ENCODE measurements around the gene ST6GALNAC2.

ST6GALNAC2 gene

DNA sequence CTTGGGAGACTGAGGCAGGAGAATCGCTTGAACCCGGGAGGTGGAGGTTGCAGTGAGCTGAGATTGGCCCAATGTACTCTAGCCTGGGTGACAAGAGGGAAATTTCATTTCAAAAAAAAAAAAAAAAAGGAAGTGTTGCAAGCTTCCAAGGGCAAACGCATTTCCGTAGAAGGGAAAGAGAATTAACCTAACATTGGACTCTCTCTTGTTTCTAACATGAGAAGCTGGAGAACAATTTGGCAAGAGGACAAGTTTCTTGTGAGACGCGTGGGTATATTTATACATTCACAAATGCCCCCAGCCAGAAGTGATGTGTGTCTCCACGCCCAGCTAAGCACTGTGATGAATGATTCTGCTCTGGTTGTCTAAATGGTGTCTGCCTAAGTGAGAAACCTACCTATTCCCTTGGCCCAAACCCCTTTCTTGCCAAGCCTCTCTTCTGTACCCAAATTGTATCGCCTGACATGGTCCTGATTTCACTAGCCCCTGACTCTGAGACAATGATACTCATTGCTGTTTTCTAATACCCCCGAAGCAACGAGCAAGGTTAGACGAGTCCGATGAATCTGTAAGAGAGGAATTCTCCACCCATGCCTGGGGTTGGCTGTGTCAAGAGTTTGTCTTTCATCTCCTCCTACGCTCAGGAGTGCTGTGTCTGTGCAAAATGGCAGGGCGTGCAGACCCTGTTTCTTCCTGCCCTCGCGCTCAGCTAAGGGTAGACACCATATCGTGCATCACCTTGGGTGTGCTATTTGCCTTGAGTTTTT lies 14.2 kb upstream of the ST6GALNAC2 start:
- no peak for DNase-seq

DNA sequence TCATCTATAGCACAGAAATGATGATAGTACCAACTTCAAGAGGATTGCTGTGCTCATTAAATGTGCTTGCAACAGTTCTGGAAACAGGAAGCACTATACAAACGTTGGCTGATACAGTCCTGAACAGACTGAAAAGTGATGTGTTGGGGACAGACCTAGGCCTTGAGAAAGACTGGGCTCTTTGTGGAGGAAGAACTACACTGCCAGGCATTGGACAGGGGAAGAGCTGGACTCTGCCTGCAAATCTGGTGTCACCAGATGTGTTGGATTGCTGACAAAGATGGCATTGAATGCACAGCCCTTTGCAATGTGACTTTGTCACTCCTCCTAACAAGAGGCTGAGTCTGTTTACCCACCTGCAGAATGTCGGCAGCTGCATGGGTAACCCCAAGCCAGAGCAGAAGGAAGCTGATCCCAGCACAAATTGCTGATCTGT lies 12.4 kb upstream of the ST6GALNAC2 start:
- no peak for DNase-seq

DNA sequence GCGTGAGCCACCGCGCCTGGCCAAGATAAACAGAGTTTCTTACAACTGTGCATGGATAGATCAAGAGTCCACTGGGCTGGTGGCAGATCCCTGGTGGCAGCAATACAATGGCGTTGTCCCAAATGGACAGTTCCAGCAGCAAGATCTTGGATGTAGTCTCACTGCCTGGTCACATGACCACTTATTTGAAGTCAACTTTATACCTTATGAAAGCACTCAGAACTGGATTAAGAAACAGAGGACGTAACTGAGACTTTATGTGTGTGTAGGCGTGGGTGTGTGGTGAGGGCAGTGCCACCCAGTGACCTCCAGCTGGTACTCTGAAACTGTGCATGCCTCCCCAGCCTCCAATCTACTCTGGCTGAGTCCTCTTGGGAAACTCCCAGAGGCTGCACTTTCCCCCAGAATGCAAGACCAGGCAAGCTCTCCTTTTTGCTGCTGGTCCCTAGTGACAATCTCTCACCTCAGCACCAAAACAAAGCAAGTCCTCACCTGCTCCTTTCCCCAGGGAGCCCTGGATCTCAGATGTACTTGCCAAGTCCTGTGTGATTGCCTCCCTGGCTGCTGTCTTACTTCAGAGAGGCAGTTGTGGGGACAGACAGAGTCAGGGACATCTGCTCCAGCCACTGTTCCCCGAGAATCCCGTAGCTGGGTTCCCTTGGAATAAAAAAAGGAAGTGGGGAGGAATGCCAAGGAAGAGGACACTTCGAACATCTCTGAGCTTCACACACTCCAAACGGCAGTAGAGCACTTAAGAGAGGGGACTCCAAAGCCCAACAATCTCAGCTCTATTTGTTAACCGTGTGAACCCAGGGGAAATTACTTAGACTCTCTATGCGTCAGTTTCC lies 11.7 kb upstream of the ST6GALNAC2 start:
- no peak for DNase-seq

DNA sequence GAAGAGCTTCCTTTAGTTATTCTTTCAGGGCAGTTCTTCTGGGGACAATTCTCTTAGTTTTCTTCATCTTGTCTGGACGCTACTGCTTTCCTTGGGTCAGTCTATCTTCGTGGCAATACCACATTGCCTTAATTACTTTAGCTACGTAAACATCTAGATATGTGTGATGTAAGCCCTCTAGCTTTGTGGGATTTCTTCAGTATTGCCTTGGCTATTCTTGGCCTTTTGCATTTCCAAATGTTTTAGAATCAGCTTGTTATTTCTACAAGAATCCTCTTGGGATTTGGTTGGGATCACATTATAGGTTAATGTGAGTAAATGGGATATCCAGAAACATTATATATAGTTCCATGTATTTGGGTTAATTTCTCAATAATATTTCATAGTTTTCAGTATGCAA lies 9.0 kb upstream of the ST6GALNAC2 start:
- no peak for DNase-seq

DNA sequence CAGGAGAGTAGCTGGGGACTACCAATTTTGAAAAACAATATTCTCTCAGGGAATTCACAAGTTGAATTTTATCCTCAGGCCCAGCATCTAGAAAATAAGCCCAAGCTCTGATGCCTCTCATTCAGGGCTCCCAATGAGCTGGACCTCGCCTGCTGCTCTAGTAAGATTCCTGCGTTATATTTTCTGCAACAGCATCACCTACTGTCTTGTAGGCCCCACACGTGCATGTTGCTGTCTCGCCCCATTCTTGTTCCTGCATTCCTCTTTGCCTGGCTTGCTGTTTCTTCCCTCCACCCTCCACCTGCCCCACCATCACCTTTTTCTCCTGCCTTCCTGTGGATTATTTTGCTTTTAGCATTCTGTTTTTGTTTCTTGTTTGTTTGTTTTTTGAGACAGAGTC lies 8.3 kb upstream of the ST6GALNAC2 start:
- no peak for DNase-seq

DNA sequence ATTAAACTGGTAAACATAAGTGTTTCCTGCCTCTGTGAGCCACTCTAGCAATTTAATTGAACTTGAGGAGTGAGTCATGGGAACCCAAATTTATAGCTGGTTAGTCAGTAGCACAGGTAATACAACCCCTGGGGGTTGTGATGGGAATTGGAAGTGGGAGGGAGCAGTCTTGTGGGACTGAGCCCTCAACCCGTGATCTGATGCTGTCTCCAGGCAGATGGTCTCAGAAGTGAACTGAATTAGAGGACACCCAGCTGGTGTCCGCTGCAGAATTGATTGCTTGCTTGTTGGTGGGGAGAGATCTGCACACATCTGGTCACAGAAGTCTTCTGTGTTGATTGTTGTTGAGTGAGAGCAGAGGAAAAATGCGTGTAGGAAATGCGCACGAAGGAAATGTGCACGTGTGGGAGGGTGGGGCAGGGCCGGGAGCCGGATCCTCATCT lies 7.7 kb upstream of the ST6GALNAC2 start:
- no peak for DNase-seq

DNA sequence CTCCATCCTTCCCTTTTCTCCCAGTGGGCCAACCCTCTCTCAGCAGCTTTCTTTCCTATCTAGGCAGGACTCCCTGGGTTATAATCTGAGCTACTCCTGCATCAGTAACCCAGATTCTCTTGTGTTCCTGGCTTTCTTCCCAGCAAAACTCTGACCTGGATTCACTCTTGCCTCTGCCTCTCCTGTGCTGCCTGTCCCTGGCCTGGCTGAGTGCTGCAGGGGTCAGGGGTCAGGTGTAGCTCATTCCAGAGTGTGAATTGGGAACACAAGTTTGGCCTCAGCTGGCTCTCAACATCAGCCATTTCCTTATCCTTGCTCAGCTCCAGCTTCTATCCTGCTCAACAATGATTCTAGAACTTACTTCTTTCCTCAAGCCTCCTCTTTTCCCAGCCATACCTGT lies 2.5 kb upstream of the ST6GALNAC2 start:
- no peak for DNase-seq

DNA sequence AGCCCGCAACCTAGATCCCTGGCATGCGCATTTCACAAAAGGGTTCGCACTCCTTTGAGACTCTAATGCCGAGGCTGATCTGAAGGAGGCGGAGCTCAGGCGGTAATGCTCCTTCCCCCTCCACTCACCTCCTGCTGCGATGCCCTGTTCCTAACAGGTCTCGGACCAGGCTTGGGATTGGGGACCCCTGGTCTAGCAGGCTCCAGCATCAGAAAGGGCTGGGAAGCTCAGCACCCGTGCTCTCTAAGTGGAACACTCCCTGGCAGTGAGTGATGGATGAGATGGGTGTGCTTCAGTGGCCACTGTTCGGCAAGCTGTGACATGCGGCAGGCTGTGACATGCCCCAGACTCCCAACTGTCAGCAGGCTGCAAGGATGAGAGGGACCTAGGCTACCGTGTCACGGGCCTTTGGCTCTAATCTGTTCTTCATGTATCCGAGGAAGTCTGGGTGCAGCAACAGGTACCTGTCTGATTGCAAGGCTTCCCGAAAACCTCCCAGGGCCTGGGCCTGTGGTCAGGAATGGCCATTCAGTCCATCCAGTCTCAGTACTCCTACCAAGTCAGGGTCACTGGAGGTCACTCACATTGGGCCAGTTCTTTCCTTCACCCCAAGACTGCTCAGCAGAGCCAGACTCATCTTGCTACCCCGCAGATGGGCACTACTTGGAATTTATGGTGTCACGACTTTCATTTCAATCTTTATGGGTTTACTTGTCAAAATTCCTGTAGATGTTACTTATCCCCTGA lies 1.3 kb upstream of the ST6GALNAC2 start:
- DNase-seq = no peak

DNA sequence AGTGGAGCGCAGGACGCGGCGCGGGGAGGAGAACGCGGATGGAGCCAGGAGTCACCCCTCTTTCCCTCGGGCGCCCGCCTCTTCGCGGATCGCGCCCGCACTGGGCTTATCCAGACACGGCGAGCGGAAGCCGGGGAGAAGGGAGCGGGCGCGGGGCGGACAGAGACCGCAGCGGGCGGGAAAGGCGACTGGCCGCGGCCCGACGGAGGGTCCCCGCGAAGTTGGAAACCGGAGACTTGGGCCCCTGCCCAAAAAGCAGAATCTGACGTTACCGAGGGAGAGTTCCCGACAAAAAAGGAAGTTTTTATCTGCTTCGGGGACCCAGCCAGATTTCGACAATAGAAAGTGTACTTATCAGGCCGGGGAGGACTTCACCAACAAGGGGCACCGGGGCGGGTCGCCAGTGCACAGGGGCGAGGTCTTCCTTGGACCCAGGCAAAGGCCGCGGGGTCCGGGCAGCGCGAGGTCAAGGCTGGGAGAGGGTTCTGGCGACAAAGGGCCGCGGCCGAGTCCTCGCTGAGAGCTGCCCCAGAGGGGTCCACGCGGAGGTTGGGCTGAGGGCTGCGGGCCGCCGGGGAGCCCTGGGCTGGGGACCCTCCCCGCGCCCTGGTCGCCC lies 519 bp downstream of the ST6GALNAC2 start:
- DNase-seq = no peak

DNA sequence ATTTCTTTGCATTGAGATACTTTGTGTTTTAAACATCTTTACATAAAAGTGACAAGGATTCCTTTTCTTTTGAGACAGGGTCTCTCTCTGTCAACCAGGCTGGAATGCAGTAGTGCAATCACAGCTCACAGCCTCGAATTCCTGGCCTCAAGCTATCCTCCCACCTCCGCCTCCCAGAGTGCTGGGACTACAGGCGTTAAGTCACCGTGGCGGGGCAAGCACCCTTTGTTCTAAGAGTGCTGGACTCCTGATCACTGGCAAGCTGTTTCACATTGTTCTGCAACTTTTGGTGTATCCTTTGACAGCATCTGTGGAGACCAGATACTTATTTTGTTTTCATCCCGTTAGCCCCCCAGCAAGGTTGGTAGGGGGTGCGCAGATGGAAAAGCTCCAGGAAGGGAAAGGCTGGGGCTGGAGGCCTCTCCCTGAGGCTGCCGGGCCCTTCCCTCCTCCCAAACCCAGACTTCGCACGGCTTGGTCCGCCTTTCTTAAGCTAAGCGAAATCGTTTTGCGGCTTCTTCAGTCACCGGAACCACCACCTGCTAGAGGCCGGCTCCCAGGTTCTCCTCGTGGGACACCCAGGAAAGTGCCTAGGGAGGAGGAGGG lies 1.1 kb downstream of the ST6GALNAC2 start:
- DNase-seq = no peak

DNA sequence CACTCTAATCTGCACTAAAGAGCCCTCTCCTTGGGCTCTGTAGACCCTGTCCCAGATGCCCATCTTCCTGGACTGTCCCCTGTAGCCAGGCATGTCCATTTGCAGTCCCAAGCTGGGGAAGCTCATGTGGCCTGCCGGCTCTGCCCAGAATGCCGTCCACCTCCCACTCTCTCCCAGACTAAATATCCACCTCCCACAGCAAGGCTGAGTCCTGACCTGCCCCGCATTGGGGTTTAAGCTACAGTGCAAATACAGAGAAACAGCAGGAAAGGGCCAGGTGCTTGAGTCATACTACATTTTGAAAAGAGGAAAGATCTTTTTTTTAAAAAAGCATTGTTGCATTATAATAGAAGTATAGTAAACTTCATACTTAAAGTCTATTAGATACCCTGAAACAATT lies 3.0 kb downstream of the ST6GALNAC2 start:
- no peak for DNase-seq

DNA sequence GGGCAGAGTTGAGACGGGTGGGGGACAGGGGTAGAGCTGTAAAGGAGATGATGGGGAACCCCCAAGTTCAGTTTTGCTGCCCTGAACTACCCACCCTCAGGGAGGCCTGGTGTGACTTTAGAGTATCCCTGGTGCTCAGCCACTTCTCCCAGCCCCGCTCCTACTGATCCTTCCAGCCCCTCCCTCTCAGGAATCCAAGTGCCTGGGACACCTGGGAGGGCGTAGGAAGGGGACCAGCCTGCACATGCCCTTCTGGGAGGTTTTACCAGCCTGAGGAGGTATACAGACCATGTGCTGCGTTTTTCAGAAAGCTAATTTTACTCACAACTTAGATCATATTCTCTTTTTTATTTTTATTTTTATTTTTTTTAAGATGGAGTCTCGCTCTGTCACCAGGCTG lies 4.1 kb downstream of the ST6GALNAC2 start:
- DNase-seq = no peak

DNA sequence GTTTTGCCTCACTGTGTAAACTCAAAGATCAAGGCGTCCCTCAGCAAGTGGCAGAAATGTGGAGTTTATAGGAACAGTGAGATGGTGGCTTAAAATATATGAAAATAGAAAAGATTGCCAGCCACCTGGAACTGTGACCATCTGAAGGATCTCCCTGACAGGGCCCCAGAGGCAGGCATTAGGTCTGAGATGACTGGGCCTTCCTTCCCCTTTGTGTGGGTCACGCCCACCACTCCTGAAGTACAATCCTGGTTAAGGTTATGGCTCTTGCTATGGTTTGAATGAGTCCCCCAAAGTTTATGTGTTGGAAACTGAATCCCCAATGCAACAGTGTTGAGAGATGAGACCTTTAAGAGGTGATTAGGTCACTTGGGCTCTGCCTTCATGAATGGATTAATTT lies 6.4 kb downstream of the ST6GALNAC2 start:
- DNase-seq = no peak

DNA sequence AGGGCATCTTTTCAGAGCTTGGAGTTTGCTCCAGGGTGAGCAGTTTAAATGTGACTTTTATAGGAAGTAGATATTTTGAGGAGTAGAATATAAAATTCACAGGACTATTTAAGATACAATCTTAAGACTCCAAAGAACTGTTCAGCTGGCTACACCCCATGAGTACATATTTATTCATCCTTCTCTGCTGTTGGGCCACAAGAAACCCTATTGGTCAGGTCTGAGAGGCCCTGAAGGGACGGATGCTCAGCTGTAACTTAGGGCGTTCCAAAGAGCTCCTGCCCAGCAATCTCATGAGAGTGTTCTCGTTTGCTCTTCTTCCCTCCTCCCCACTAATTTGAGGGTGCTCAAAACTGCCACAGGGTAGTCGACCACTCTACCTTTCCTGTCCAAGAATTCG lies 7.3 kb downstream of the ST6GALNAC2 start:
- DNase-seq = no peak

DNA sequence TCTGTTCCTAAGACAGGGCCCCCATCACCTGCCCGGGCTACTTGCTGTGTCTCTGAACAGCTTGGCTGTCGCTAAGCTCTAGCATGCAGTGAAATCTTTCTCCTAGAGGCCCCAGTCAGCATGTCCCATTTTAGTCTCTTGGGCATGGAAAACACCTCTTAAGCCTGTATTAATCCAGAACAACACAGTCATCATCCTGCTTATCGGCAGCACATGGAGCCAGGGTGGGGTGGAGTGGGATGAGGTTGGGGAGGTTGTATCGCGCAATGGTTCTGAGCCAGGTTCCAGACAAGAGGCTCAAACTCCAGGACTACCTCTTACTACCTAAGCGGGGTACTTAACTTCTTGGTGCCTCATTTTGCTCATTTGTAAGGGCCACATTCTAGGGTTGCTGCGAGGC lies 7.8 kb downstream of the ST6GALNAC2 start:
- no peak for DNase-seq

DNA sequence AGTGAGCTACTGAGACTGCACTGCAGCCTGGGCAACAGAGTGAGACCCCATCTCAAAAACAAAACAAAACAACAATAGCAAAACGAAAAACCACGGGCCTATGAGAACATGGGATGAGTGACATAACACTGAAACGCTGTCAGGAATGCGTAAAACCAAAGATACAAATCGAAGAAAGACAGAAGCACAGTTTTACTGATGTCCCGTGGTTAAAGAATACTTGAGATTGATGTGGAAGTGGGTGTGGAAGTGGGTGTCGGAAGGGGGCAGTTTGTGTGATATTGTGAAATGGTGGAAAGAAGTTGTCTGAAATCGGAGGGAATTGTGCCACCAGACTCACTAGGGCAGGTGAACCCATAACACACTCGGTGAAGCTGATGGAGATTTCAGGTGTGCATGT lies 9.5 kb downstream of the ST6GALNAC2 start:
- no peak for DNase-seq

DNA sequence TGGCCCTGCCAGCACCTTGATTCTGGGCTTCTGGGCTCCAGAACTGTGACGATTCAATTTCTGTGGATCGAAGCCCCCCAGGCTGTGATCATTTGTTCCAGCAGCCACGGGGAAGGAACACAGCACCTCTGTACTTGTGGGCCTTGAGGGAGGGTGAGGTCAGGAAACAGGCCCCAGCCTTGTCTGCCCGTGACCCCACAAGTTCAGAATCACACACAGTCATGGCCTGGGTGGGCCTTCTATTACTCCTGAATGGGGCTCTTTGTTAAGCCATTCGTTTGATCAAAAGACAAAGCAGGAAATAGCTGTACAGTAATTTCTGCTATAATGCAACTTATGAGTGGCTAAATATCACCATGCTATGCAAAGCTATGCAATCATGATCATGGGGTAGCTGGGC lies 10.1 kb downstream of the ST6GALNAC2 start:
- DNase-seq = no peak

DNA sequence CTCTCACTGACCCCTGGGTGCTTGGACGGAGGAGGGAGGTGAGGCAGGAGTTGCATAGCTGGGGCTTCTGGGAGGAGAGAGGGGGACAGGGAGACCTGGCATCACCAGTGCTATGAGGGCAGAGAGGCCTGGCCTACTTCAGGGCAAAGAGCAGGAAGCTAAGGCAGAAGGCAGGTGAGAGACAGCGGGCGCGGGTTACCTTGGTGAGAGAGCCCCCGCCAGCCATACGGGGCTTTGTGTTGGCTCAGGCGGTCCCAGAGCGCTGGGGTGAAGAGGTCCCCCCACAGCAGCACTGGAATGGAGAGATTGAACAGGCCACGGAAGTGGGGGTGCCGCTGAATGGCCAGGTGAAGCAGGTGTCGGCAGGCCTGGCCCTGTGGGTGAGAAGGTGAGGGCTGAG lies 11.5 kb downstream of the ST6GALNAC2 start:
- DNase-seq = no peak

DNA sequence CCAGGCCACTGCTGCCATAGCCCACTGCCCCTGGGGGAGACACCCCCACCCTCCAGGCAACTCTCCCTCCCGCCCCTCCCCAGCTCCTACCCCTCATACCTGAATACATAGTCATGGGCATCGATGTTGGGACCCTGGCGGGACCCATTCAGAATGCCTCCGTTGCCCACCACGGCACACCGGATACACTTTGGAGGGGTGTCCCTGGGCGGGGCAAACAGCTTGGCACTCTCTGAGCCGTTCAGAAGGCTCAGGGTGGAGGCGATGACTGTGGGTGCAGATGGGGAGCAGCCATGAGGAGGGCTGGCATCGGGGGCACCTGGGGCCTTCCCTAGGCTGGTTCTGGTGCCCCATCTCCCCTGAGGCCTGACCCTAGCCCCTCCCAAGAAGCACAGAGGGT lies 12.6 kb downstream of the ST6GALNAC2 start:
- DNase-seq = no peak

DNA sequence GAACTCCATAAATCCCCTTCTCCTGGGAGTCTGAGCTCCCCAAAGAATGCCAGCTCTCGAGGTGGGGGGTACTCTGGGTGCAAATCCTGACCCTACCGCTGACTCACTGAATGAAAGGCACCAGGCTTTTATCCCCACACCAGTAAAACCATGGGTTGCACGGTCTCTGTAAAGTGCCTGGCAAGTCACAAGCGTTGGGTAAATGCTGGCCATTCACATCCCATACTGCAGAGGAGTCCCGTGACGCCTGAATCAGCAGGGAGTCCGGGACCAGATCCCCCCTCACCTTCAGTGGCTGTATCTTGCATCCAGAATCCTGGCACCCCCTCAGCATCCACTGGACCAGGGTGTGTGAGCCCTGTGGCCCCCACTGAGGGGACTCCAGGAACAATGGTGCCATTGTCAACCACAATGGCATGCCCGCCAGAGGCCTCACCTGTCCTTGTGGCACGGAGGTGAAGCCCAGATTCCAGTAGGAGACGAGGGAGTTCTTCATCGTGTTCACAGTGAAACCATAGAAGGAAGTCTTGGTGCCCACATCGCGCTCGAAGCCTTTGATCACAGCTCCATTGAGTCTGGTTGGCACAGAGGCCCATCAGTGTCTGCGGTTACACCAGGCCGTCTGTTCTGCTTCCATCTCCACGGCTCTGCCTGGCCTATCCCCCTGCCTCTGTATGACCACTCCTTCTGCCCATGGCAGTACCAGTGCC lies 13.3 kb downstream of the ST6GALNAC2 start:
- DNase-seq = no peak

DNA sequence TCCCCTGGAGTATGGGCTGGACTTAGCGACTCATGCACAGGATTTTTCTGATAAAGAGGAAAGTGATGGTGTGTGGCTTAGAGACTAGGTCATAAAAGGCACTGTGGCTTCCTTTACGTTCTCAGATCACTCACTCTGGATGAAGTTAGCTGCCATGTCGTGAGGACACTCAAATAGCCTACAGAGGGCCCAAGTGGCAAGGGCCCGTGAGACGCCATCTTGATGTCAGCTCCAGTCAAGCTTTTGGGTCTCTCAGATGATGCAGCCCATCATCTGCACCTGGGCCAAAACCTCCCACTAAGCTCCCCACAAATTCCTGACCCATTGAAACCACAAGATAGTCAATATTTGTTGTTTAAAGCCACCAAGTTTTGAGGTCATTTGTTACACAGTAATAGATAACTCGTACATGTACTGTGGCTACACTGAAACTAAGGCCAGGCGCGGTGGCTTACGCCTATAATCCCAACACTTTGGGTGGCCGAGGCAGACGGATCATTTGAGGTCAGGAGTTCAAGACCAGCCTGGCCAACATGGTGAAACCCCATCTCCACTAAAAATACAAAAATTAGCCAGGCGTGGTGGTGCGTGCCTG lies 14.7 kb downstream of the ST6GALNAC2 start:
- no peak for DNase-seq

DNA sequence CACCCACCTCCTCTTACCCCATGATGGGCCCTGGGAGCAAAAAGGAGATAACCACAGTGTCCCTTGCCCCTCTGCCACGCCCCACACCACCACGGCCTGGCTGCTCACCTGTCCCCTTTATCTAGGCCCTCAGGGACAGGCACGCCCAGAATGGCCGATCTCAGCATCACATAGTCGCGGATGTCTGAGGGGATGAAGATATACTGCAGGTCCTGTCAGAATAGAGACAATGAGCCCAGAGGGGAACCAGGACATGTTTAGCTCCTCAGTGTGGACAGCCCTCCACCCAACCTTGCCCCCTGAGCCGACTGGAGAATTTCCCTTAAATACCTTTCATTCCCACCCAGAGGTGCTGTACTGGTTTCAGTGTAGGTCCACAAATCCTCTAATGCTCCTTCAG lies 15.2 kb downstream of the ST6GALNAC2 start:
- no peak for DNase-seq
